Naive thymus-derived CD8-positive, alpha-beta T cell (primary cell): ENCODE measurements around the gene QPCTL. TPM values are rescaled to one million over a fixed set of nuclear protein-coding genes. Genes with fewer than 3 reads are reported as not detected.
A peak's percentile ranks its signal among the peaks of the same experiment; 100 is the strongest.

Experiments
- ATAC-seq, 2 donors: fragments of 150-1000 bp; cut with Tn5 transposase in 1 of 2; sonication (Bioruptor Pico), chemical (Tn5 transposase) in 1 of 2; 1 replicate in 1 of 2; 2 replicates in 1 of 2; pipeline ENCODE4 v1.10.0; 2021; ENCODE audit warnings: mild to moderate bottlenecking in 2 of 2, moderate library complexity in 2 of 2
- POLR2A ChIA-PET: fragments of 350-600 bp; sonication (Branson Sonifier 250); formaldehyde crosslinking; loops from one replicate; lab custom pipeline; 2021; ENCODE audit warnings: antibody characterized with exemption; lab: Charles Lee
- DNase-seq, 10 donors: peaks; one replicate each; pipeline versions ENCODE4 v3.0.0 to v3.0.0-alpha.2; 2020 to 2022
- H3K27ac Mint-ChIP-seq, 10 donors: one replicate each; pipeline ENCODE4 v1.8.0; 2020 to 2022; ENCODE audit warnings: mild to moderate bottlenecking in 10 of 10, mixed read lengths in 10 of 10, moderate library complexity in 4 of 10, inconsistent platforms in 1 of 10
- H3K27me3 Mint-ChIP-seq, 5 donors: one replicate each; pipeline ENCODE4 v1.8.0; 2021 to 2022; ENCODE audit warnings: mixed read lengths in 5 of 5
- H3K36me3 Mint-ChIP-seq, 3 donors: one replicate each; pipeline ENCODE4 v1.8.0; 2020 to 2022; ENCODE audit warnings: mixed read lengths in 3 of 3, mild to moderate bottlenecking in 2 of 3, inconsistent platforms in 1 of 3
- H3K4me1 Mint-ChIP-seq, 4 donors: one replicate each; pipeline ENCODE4 v1.8.0; 2021 to 2022; ENCODE audit warnings: mixed read lengths in 4 of 4
- H3K4me3 Mint-ChIP-seq, 10 donors: one replicate each; pipeline ENCODE4 v1.8.0; 2020 to 2022; ENCODE audit warnings: mild to moderate bottlenecking in 10 of 10, mixed read lengths in 10 of 10, moderate library complexity in 6 of 10, inconsistent platforms in 1 of 10
- H3K9me3 Mint-ChIP-seq, 9 donors: one replicate each; pipeline ENCODE4 v1.8.0; 2020 to 2022; ENCODE audit warnings: mixed read lengths in 9 of 9, mild to moderate bottlenecking in 3 of 9, inconsistent platforms in 1 of 9, moderate library complexity in 1 of 9
- polyA plus RNA-seq, 3 donors: library from polyadenylated mRNA; unstranded; fragments of 300-500 nt; fragmentation: Illumina TruSeq; gene quantifications; one replicate each; pipeline ENCODE4 v1.2.3, GENCODE V29; 2021
- total RNA-seq, 8 experiments: library from RNA in 2 of 8; stranded (reverse) in 2 of 8; gene quantifications; one replicate each; pipeline ENCODE4 v1.2.3 and lab custom pipeline; 2021 to 2026

QPCTL gene
- total RNA-seq, result 10 to 100 TPM in 1 of 2 experiments, 1 to 10 TPM in 1; 7.3 to 11.4 TPM
- polyA plus RNA-seq, result 1 to 10 TPM in 2 of 3 donors, under 1 TPM in 1; 0.65 to 2.3 (median 1.6) TPM
- total RNA-seq (lab: John Stamatoyannopoulos, UW), result 6.9 to 19.3 (median 9.6) reads per million in 6 experiments

- H3K36me3 Mint-ChIP-seq, result peaks cover 0 to 39% (median 7%) of the 10 kb centered on the region in 3 donors
- no peaks in the 10 kb centered on the region for H3K9me3 Mint-ChIP-seq
- DNase-seq, result peak; percentile 89 to 99 (median 98)
- POLR2A ChIA-PET, result interaction anchor here (0.6 to 3.5 kb wide), 18 partner anchors 9 to 303 kb away, joined by 3 to 47 read pairs (median 4); partner anchors contain the start of genes CCDC61, FBXO46, GIPR and MYPOP
- peaks cover 9 to 34% (median 23%) of the 10 kb centered on the region in 4 donors for H3K4me1 Mint-ChIP-seq
- ATAC-seq, result peak; percentile 88 to 90
- peak within 1 kb of the TSS; percentile 89 to 99 (median 96) for H3K27ac Mint-ChIP-seq
- no peaks in the 10 kb centered on the region for H3K27me3 Mint-ChIP-seq
- H3K4me3 Mint-ChIP-seq, result peak within 1 kb of the TSS; percentile 91 to 100 (median 96)
Observed at GRCh38 chr19:45692187-45693105, at the start of gene QPCTL. QPCTL (plus strand) TSS chr19:45692666; CDS start chr19:45692704, 38 bp downstream.

GRCh38 chr19:45643024-45643926 is 49.2 kb upstream of the QPCTL start:
- POLR2A ChIA-PET, result interaction anchor here (0.5 to 2.3 kb wide), 8 partner anchors 8 to 239 kb away, joined by 3 to 8 read pairs (median 6); no protein-coding TSS in a partner anchor
- DNase-seq (peak; percentile 72 to 97 (median 88)), ATAC-seq (peak; percentile 28 to 38)
- Mint-ChIP-seq H3K4me3 (peak overlapping the region; percentile 59 to 97 (median 76)), H3K27me3 (peaks cover 0 to 6% (median 0%) of the 10 kb centered on the region in 5 donors), H3K27ac (peak overlapping the region; percentile 75 to 96 (median 88)), H3K36me3 (no peaks in the 10 kb centered on the region), H3K4me1 (peaks cover 34 to 59% (median 52%) of the 10 kb centered on the region in 4 donors), H3K9me3 (no peaks in the 10 kb centered on the region)

GRCh38 chr19:45643927-45644771 is 48.3 kb upstream of the QPCTL start:
- Mint-ChIP-seq H3K4me3 (peak overlapping the region in 5 of 10 donors; percentile 7 to 34 (median 22)), H3K4me1 (peaks cover 28 to 51% (median 45%) of the 10 kb centered on the region in 4 donors), H3K27me3 (peaks cover 0 to 6% (median under 1%) of the 10 kb centered on the region in 5 donors), H3K9me3 (no peaks in the 10 kb centered on the region), H3K36me3 (no peaks in the 10 kb centered on the region), H3K27ac (peak overlapping the region in 2 of 10 donors; percentile 47 to 86)
- no peak for ATAC-seq
- POLR2A ChIA-PET, result interaction anchor here (2.3 kb wide), 1 partner anchor 37 kb away, joined by 6 read pairs; no protein-coding TSS in a partner anchor
- no peak for DNase-seq

- Mint-ChIP-seq H3K4me3 (peak overlapping the region; percentile 77 to 89 (median 84)), H3K27me3 (peaks cover 0 to 6% (median 2%) of the 10 kb centered on the region in 5 donors), H3K9me3 (no peaks in the 10 kb centered on the region), H3K27ac (peak overlapping the region in 6 of 10 donors; percentile 46 to 91 (median 76)), H3K4me1 (peaks cover 28 to 51% (median 42%) of the 10 kb centered on the region in 4 donors), H3K36me3 (no peaks in the 10 kb centered on the region)
- ATAC-seq (peak; percentile 1), DNase-seq (no peak)
- POLR2A ChIA-PET, result interaction anchor here (1.0 to 1.3 kb wide), 2 partner anchors 14 to 35 kb away, joined by 4 to 5 read pairs; no protein-coding TSS in a partner anchor
Observed at GRCh38 chr19:45645068-45645630, 47.3 kb upstream of the QPCTL start.

GRCh38 chr19:45645631-45646344 is 46.7 kb upstream of the QPCTL start:
- DNase-seq, result peak; percentile 54 to 88 (median 77)
- no peaks in the 10 kb centered on the region for H3K36me3 Mint-ChIP-seq
- H3K27me3 Mint-ChIP-seq, result peaks cover 0 to 9% (median 4%) of the 10 kb centered on the region in 5 donors
- POLR2A ChIA-PET, result interaction anchor here (0.5 to 1.3 kb wide), 3 partner anchors 8 to 35 kb away, joined by 4 to 9 read pairs (median 5); no protein-coding TSS in a partner anchor
- peaks cover 27 to 48% (median 39%) of the 10 kb centered on the region in 4 donors for H3K4me1 Mint-ChIP-seq
- no peaks in the 10 kb centered on the region for H3K9me3 Mint-ChIP-seq
- peak; percentile 62 for ATAC-seq
- H3K4me3 Mint-ChIP-seq, result peak overlapping the region; percentile 77 to 89 (median 84)
- H3K27ac Mint-ChIP-seq, result peak overlapping the region in 8 of 10 donors; percentile 46 to 91 (median 78)

- no peaks in the 10 kb centered on the region for H3K36me3 Mint-ChIP-seq
- peaks cover 0 to 10% (median 4%) of the 10 kb centered on the region in 5 donors for H3K27me3 Mint-ChIP-seq
- ATAC-seq (no peak), DNase-seq (no peak)
- H3K9me3 Mint-ChIP-seq, result no peaks in the 10 kb centered on the region
- peak overlapping the region in 5 of 10 donors; percentile 7 to 82 (median 66) for H3K27ac Mint-ChIP-seq
- POLR2A ChIA-PET, result interaction anchor here (0.5 to 1.0 kb wide), 2 partner anchors 9 to 12 kb away, joined by 4 to 9 read pairs; no protein-coding TSS in a partner anchor
- peaks cover 22 to 43% (median 33%) of the 10 kb centered on the region in 4 donors for H3K4me1 Mint-ChIP-seq
- peak overlapping the region; percentile 77 to 89 (median 84) for H3K4me3 Mint-ChIP-seq
Observed at GRCh38 chr19:45646345-45646698, 46.1 kb upstream of the QPCTL start.

- H3K27ac Mint-ChIP-seq, result no peak overlapping the region
- no peak overlapping the region for H3K4me3 Mint-ChIP-seq
- H3K9me3 Mint-ChIP-seq, result no peaks in the 10 kb centered on the region
- H3K27me3 Mint-ChIP-seq, result peaks cover 0 to 10% (median 4%) of the 10 kb centered on the region in 5 donors
- no peak for DNase-seq
- POLR2A ChIA-PET, result interaction anchor here (0.7 to 1.0 kb wide), 2 partner anchors 8 to 123 kb away, joined by 4 to 6 read pairs; no protein-coding TSS in a partner anchor
- ATAC-seq, result no peak
- H3K36me3 Mint-ChIP-seq, result no peaks in the 10 kb centered on the region
- peaks cover 5 to 9% (median 8%) of the 10 kb centered on the region in 4 donors for H3K4me1 Mint-ChIP-seq
Observed at GRCh38 chr19:45650722-45651121, 41.7 kb upstream of the QPCTL start.

GRCh38 chr19:45653634-45654033 is 38.8 kb upstream of the QPCTL start:
- Mint-ChIP-seq H3K36me3 (no peaks in the 10 kb centered on the region), H3K4me1 (peaks cover 0 to under 1% (median 0%) of the 10 kb centered on the region in 4 donors), H3K4me3 (no peak overlapping the region), H3K27ac (peak overlapping the region in 1 of 10 donors; percentile 34), H3K9me3 (no peaks in the 10 kb centered on the region), H3K27me3 (peaks cover 0 to 7% (median 2%) of the 10 kb centered on the region in 5 donors)
- no peak for DNase-seq
- POLR2A ChIA-PET, result interaction anchor here (0.6 to 0.7 kb wide), 2 partner anchors 146 to 740 kb away, joined by 3 to 4 read pairs; no protein-coding TSS in a partner anchor
- ATAC-seq, result no peak

- DNase-seq (no peak), ATAC-seq (no peak)
- Mint-ChIP-seq H3K4me3 (no peak overlapping the region), H3K27me3 (peaks cover 0 to 11% (median 4%) of the 10 kb centered on the region in 5 donors), H3K4me1 (peaks cover 0 to 5% (median 0%) of the 10 kb centered on the region in 4 donors), H3K36me3 (no peaks in the 10 kb centered on the region), H3K9me3 (no peaks in the 10 kb centered on the region), H3K27ac (no peak overlapping the region)
- POLR2A ChIA-PET, result interaction anchor here (0.6 kb wide), 1 partner anchor 38 kb away, joined by 3 read pairs; no protein-coding TSS in a partner anchor
Observed at GRCh38 chr19:45655073-45655472, 37.4 kb upstream of the QPCTL start.
